Measurements from ENCODE around the gene GDI2. TPM values are rescaled to one million over a fixed set of nuclear protein-coding genes. Genes with fewer than 3 reads are reported as not detected.

The GDI2 gene
- 561 and 578 TPM in 2 replicates for total RNA-seq

DNA sequence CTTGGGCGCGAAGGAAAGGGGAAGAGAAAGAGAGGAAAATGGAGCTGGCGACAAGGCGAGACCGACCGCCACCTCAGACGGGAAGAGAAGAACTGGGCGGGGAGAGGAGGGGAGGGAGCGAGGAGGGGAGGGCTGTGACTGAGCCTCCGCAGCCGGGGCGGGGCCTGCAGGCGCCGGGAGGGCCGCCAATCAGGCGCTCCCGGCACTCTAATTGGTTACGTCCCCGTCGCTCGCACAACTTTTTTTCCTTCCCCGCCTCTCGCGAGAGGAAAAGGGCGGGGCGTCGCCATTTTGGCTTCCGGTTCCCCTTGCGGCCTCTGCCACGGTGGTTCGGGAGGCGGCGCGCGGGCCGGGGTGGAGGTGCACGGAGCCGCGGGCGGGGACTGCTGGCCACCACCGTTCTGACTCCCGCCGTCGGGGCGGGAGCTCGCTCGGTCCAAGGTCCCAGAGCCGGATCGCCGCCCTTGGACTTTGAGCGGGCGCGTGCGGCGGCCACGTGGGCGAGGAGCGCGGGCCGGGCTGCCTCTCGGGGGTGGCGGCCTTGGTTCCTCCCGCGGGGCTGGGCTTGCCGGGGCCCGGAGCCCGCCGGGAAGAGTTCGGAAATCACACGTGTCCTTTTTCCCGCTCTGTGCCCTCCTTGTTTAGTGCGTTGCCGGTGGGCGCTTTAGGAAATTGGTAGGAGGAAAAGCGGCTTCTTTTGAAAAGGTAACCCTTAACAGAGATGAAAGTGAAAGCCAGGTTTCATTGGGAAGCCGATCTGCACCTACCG, at the start of gene GDI2:
GDI2 (minus strand) TSS at position 94 of the 769 bp plus-strand sequence. CDS start 176 bp downstream, outside the sequence.

Other genes starting within 250 kb of the GDI2 start
- 6.2 and 10.6 TPM in 2 replicates for gene ASB13, start 146.8 kb downstream of the GDI2 start, total RNA-seq
- 47.9 and 72.0 TPM in 2 replicates for gene TASOR2, start 128.6 kb downstream of the GDI2 start, total RNA-seq
- gene ANKRD16, start 76.5 kb upstream of the GDI2 start, total RNA-seq = 5.8 and 8.3 TPM in 2 replicates
- gene FBH1, start 76.8 kb upstream of the GDI2 start, total RNA-seq = 115 and 127 TPM in 2 replicates
- gene IL15RA, start 164.1 kb upstream of the GDI2 start, total RNA-seq = 8.5 and 9.7 TPM in 2 replicates
- not detected in 2 replicates for gene IL2RA, start 248.9 kb upstream of the GDI2 start, total RNA-seq

All from endothelial cell of coronary artery (primary cell).